Activated T-helper 2 cell treated with anti-CD3 and anti-CD28 coated beads, Interferon-gamma antibody, Interleukin-2, Interleukin-4, amounts not matched to agents 10 μg/mL and 5 μg/mL and 100 μg/mL, durations not matched to agents 14 hours and 24 hours and 36 hours (primary cell): Measurements from ENCODE around the gene CAMK2A. TPM values are rescaled to one million over a fixed set of nuclear protein-coding genes. Genes with fewer than 3 reads are reported as not detected.

Experiments used
- DNase-seq: peaks from one replicate; pipeline ENCODE4 v3.0.0; 2021; ENCODE audit warnings: low spot score
- H3K27ac Mint-ChIP-seq: one replicate; pipeline ENCODE4 v1.8.0; 2021; ENCODE audit warnings: mixed read lengths
- H3K27me3 Mint-ChIP-seq: one replicate; pipeline ENCODE4 v1.8.0; 2021; ENCODE audit warnings: low read depth, mixed read lengths
- H3K36me3 Mint-ChIP-seq: one replicate; pipeline ENCODE4 v1.8.0; 2021; ENCODE audit warnings: low read depth, mixed read lengths
- H3K4me1 Mint-ChIP-seq: one replicate; pipeline ENCODE4 v1.8.0; 2021; ENCODE audit warnings: low read depth, mixed read lengths
- H3K4me3 Mint-ChIP-seq: one replicate; pipeline ENCODE4 v1.8.0; 2021; ENCODE audit warnings: low read depth, mild to moderate bottlenecking, moderate library complexity, mixed read lengths
- H3K9me3 Mint-ChIP-seq: one replicate; pipeline ENCODE4 v1.8.0; 2021; ENCODE audit warnings: mixed read lengths
- intact Hi-C: fragments of 100-400 bp; cut with micrococcal nuclease; formaldehyde crosslinking; loops from one replicate; pipeline ENCODE4 v1.15.1; 2023
- total RNA-seq: library from RNA; stranded (reverse); gene quantifications from 2 replicates; pipeline ENCODE4 v1.2.3, GENCODE V29; 2022

CAMK2A gene
- total RNA-seq, 1 donor from 2014 or later = not detected

DNA sequence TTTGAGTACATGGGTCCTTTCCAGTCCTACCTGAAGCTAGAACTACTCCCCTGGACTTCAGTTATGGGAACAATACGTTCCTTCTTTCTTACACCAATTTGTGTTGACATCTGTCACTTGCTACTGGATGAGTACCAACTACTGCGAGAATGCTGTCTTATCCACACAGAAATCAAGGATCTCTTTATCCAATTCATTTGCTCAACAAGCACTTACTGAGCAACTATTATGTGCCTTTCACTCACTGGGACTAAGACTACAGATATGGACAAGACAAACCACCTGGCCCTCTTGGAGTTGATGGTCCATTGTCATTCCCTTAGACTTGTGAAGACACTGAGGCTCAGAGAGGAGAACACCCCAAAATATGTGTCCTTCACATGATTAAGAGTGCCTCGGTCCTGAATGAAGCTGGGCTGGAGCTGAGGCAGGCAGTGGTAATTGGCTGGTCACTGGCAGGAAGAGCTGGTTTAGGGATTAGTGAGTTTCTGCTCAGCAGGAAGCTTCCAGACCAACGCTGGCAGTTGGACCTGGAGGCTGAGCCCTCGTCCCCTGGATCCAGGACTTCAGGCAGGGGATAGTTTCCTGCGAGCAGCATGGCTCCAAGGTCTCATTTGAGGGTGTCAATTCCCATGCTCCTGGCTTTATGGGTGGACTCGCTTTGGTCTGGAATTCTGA, 21.6 kb upstream of the CAMK2A start:
- no peak overlapping the region for H3K4me3 Mint-ChIP-seq
- intact Hi-C loops = no loop called here
- no peaks in the 10 kb centered on the region for H3K36me3 Mint-ChIP-seq
- no peak for DNase-seq
- peaks cover 8% of the 10 kb centered on the region for H3K27me3 Mint-ChIP-seq
- no peaks in the 10 kb centered on the region for H3K4me1 Mint-ChIP-seq
- no peaks in the 10 kb centered on the region for H3K9me3 Mint-ChIP-seq
- H3K27ac Mint-ChIP-seq = no peak overlapping the region

DNA sequence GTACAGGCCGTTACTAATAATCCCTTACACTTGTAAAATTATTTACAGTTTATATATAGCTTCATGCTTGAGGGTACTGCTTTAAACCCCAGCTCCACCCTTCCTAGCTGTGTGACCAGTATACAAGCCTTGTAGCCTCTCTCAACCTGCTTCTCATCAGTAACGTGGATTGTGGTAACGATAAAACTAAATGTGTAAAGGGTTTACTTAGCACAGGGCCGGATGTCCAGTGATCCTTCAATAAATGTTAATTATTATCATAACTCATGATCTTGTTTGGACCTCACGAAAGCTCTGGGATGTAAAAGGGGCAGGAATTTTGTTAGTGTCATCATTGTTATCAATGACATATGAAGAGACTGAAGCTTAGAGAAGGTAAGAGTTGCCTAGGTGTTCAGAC, 20.7 kb upstream of the CAMK2A start:
- Mint-ChIP-seq H3K27ac (no peak overlapping the region), H3K9me3 (no peaks in the 10 kb centered on the region), H3K4me3 (no peak overlapping the region), H3K27me3 (peaks cover 15% of the 10 kb centered on the region), H3K4me1 (no peaks in the 10 kb centered on the region), H3K36me3 (no peaks in the 10 kb centered on the region)
- intact Hi-C loops = no loop called here
- no peak for DNase-seq

DNA sequence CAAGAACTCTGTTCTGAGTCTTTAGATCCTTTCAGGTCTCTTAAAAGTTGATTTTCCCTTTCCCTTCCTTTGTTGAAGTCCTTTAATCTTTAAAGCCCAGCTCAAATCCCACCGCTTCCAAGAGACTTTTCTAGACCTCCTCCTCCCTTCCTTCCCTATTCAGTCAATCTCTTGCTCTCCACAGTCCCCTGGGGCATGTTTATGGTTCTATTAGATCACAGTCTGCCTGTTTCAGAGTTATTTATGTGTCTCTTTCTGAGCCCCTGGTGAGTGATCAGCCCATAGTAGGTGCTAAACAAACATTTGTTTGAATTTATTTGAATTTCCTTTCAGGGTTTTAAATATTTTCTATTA, 20.3 kb upstream of the CAMK2A start:
- Mint-ChIP-seq H3K36me3 (no peaks in the 10 kb centered on the region), H3K27me3 (peaks cover 19% of the 10 kb centered on the region), H3K4me3 (no peak overlapping the region), H3K4me1 (no peaks in the 10 kb centered on the region), H3K27ac (no peak overlapping the region), H3K9me3 (no peaks in the 10 kb centered on the region)
- DNase-seq = no peak
- intact Hi-C loops = no loop called here

DNA sequence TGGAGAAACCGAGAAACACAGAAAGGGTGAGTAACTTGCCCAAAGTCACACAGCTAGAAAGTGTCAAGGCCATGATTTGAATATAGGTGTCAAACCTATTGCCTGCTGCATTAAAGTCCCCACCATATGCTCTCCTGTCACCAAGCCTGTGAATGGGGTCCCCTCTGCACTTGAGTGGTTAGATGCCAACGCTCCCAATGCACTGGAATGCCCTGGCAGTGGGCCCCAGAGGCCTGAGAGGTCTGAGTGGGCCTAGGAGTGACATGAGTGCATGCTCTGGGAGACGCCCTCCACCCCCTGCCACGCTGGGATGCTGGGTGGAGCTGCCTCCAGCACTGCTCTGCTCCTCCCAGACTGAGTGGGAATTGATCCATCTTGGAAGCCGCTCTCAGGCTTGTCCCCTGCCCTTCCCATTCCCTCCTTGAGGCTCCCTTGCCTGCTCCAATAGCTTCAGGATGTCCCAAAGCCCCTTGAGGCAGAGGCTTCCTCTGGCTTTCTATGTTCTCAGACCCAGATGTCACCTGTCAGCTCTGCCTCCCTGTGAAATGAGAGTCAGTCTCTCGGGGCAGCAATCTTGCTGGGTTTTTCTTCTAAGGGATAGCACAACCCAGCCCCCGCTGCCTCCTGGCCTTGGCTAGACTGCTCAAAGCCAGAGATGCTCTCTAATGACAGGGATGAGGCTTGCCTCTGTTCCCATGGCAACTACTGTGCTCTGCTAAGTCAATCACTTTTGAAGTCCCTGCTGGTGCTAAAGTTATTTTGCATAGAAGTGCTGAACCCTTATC, 19.7 kb upstream of the CAMK2A start:
- H3K27me3 Mint-ChIP-seq = peaks cover 20% of the 10 kb centered on the region
- no peaks in the 10 kb centered on the region for H3K36me3 Mint-ChIP-seq
- no peaks in the 10 kb centered on the region for H3K9me3 Mint-ChIP-seq
- no peak overlapping the region for H3K4me3 Mint-ChIP-seq
- intact Hi-C loops = no loop called here
- DNase-seq = no peak
- no peaks in the 10 kb centered on the region for H3K4me1 Mint-ChIP-seq
- no peak overlapping the region for H3K27ac Mint-ChIP-seq

DNA sequence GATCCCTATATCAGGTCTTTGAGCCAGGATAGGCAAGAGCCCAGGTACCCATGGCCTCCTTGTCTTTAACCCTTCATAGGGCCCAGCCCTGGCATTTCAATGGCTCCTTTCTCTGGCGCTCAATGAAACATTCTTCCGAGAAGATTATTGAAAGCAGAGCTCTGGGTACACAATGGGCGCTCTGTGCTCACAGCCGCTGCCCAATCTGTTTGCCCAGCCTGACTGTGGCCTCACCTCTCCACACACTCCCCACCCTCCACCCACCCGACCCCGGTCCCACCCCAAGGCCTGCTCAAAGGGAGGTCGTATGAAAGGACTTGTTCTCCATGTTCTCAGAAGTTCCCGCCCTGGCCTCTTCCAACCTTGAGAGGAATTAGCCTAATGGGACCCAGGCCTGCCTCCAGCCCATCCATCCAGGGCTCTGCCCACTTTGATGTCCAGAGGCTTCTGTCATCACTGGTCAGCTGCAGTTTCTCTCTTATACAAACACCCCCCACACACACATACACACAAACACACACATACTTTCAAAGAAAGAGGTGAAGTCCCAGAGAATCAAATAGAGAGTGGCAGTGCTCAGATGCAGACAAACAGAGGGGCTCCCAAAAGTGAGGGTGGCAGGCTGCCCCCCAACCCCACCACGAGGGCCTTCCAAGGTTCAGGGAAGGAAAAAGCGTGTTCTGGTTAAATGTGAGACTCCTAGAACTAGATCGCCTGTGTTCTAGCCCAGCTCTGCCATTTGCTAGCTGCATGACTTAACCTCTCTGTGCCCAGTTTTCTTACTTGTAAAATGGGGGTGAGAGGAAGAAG, 18.2 kb upstream of the CAMK2A start:
- H3K9me3 Mint-ChIP-seq = no peaks in the 10 kb centered on the region
- no peak overlapping the region for H3K27ac Mint-ChIP-seq

DNA sequence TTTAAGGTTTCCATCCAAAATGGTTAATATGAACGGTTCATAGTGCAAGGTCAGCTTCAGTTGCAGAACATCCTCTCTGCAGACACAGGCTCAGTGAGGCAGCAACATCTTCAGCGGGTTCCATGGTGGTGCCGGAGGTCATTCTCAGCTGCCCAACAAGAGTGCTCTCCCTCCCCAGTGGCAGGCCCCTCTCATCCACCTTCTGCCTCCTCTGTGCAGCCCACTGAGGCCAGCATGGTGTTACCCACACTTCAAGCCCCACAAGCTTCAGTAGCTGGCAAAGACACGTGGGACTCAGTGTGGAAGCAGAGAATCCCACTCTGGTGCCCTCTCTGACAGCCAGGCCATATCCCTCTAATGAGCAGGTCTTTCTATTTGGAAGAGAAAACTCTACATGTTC, 17.2 kb upstream of the CAMK2A start:
- Mint-ChIP-seq H3K27ac (no peak overlapping the region), H3K4me3 (no peak overlapping the region), H3K27me3 (peaks cover 33% of the 10 kb centered on the region), H3K9me3 (no peaks in the 10 kb centered on the region), H3K36me3 (no peaks in the 10 kb centered on the region), H3K4me1 (no peaks in the 10 kb centered on the region)
- no peak for DNase-seq
- intact Hi-C loops = no loop called here

More for the DNA sequence above, 18.2 kb upstream of the CAMK2A start:
- no peak for DNase-seq
- H3K27me3 Mint-ChIP-seq = peaks cover 31% of the 10 kb centered on the region
- H3K4me1 Mint-ChIP-seq = no peaks in the 10 kb centered on the region
- H3K4me3 Mint-ChIP-seq = no peak overlapping the region
- H3K36me3 Mint-ChIP-seq = no peaks in the 10 kb centered on the region
- intact Hi-C loops = no loop called here

DNA sequence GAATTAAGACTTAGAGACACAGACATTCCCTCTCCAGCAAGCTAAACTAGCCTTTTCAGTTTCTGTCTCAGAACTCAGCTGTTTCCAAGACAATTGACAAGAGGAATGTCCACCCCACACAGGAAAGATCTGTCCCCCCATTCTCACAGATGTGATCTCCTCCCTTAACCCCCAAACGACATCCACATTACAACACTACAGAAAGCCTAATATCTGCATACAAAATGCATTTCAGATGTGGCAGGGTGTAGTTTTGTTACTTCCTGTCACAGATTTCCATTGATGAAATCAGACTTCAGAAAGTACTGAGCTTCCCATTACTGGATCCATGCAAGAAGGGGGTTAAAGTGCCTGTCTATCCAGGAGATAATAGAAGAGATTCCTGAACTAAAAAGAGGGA, 16.0 kb upstream of the CAMK2A start:
- Mint-ChIP-seq H3K9me3 (no peaks in the 10 kb centered on the region), H3K4me1 (no peaks in the 10 kb centered on the region), H3K4me3 (no peak overlapping the region), H3K27me3 (peaks cover 39% of the 10 kb centered on the region), H3K36me3 (no peaks in the 10 kb centered on the region), H3K27ac (no peak overlapping the region)
- no peak for DNase-seq
- intact Hi-C loops = no loop called here

DNA sequence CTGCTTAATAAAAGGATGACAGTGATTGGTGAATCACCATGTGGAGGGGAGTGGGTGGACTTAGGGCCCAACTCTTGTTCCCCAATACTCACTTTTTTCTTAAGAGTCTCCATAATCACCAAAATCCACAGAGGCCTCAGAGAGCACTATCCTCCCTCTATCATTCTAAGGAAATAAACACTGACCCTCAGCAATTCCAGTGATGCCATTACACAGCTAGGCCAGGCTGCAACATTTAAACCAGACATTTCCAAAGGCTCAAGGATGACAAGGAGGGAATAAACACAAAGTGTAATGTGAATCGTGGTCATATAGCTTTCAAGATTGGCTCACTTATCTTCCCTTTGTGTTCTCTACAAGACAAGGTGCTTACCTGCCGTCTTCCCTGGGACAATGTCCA, 15.5 kb upstream of the CAMK2A start:
- H3K9me3 Mint-ChIP-seq = no peaks in the 10 kb centered on the region
- DNase-seq = no peak
- H3K4me1 Mint-ChIP-seq = no peaks in the 10 kb centered on the region
- H3K27ac Mint-ChIP-seq = no peak overlapping the region
- intact Hi-C loops = no loop called here
- H3K27me3 Mint-ChIP-seq = peaks cover 40% of the 10 kb centered on the region
- H3K4me3 Mint-ChIP-seq = no peak overlapping the region
- no peaks in the 10 kb centered on the region for H3K36me3 Mint-ChIP-seq

DNA sequence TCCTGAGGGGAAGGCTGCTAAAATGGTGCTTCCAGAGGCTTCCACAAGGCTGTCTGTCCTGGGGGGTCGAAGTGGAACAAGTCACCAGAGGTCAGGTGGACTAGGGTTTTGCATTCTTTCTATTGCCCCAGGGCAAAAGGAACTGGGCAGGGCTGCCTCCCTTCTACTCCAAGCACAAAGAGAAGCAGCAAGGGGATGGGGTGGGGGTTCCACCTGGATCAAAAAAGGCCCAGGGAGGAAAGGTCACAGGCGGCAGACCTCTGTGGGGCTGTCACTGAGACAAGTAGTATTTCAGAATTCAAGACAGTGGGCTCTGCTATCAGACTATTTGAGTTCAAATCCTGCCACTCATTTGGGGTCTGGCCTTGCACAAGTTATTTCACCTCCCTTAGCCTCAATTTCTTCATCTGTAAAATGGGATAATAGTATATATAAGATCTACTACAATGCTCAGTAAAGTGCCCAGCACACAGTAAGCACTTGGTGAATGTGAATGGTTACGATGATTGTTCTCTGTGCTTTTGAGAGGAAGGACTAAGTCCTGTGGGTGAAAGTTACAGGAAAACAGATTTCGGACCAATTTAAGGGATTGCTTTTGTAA, 15.0 kb upstream of the CAMK2A start:
- no peak for DNase-seq
- H3K4me1 Mint-ChIP-seq = no peaks in the 10 kb centered on the region

DNA sequence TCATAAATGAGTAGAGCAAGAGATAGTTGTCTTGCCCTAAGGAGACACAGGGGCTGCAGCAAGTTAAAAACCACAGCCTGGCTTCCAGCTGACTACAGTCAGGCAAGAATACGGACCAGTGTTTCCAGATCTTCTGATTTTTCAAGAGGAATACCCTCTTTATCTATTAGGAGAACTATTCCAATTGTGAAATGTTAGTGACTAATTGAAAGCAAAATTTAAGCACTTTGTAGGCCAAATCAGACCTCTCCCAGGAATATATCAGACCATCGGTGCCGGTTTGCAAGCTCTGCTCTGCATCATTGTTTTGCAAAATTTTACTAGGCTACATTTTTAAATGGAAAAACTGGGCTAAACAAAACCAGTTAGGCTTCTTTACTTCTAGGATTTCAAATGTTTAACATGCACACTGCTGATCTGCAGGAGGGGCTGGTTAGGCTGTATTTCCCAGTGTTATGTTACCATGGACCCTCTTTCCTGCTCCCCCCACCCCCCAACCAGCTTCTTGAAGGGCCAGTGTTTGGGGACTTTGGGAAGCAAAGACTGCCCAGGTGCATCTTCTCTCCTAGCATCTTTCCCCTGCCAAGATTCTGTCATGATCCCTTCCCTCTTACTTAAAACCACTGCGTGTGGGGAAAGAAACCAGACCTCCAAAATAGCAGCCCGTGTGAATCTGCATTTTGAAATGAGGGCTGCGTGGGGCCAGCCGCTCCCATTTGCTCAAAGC, 14.2 kb upstream of the CAMK2A start:
- Mint-ChIP-seq H3K4me1 (no peaks in the 10 kb centered on the region), H3K27ac (no peak overlapping the region), H3K9me3 (no peaks in the 10 kb centered on the region), H3K27me3 (peaks cover 44% of the 10 kb centered on the region), H3K36me3 (no peaks in the 10 kb centered on the region), H3K4me3 (no peak overlapping the region)
- DNase-seq = no peak
- intact Hi-C loops = no loop called here

More for the DNA sequence above, 15.0 kb upstream of the CAMK2A start:
- Mint-ChIP-seq H3K9me3 (no peaks in the 10 kb centered on the region), H3K36me3 (no peaks in the 10 kb centered on the region), H3K27ac (no peak overlapping the region), H3K4me3 (no peak overlapping the region), H3K27me3 (peaks cover 44% of the 10 kb centered on the region)
- intact Hi-C loops = no loop called here

DNA sequence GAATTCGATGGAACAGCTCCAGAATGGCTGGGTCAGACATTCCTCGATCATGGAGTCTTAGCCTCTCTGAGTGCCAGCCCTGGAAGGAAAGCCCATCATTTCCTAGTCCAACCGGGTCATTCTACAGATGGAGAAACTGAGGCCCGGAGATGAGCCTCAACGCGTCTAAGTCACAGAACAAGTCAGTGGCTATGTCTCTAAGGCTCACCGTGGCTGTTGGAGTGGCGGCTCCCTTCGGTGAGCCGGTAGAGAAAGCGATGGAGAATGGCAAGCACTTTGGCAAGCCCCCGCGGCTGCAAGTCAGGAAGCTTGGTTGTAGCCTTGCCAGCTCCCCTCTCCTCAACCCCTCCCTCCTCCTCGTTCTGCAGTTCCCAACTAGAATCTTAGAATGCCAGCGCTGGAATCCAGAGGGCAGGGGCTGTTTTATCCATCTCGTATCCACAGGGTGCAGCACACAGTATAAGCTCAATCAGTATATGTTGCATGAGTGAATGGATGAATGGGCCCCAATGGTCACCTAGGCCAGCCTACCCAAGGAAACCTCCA, 13.6 kb upstream of the CAMK2A start:
- Mint-ChIP-seq H3K27me3 (peaks cover 43% of the 10 kb centered on the region), H3K4me3 (no peak overlapping the region), H3K4me1 (no peaks in the 10 kb centered on the region), H3K27ac (no peak overlapping the region), H3K9me3 (no peaks in the 10 kb centered on the region), H3K36me3 (no peaks in the 10 kb centered on the region)
- intact Hi-C loops = no loop called here
- no peak for DNase-seq
